Subcutaneous adipose tissue (tissue), 4 donors: ENCODE data around the gene ARHGAP8. TPM values are rescaled to one million over a fixed set of nuclear protein-coding genes. Genes with fewer than 3 reads are reported as not detected.

Experiments used
- total RNA-seq, 4 donors: library from RNA; depleted of rRNA; stranded (reverse); fragments of >200 nt; gene quantifications; one replicate each; pipeline ENCODE4 v1.1.0, GENCODE V29; 2016
- TF ChIP-seq, protein P1 (sequence below): fragments of 450-650 bp; IDR thresholded peaks from one replicate; pipeline ENCODE4 v1.5.1; 2016; ENCODE audit warnings: low read depth, mild to moderate bottlenecking, control low read depth, antibody characterized with exemption, moderate library complexity

Gene ARHGAP8
- total RNA-seq, 4 donors from 2014 or later, result 1.3 to 13.4 (median 2.4) TPM

DNA sequence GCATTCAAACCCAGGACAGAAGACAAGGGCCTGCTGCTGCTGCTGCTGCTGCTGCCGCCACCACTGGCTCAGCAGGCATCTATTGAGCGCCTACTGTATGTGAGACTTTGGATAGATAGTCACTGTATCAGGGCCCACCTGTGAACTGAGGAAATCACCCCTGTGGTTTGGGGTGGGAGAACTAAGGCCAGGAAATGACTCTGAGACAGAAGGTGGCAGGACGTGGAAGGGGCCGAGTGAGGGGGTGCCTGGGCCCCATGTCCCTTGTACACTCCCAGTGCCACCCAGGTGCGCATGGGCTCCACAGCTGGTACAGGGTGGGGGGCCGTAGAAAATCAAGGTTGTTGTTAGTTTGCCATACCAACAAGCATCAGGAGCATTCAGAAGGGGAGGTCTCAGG is 50.6 kb downstream of the ARHGAP8 start:
- TF ChIP-seq, protein P1, sequence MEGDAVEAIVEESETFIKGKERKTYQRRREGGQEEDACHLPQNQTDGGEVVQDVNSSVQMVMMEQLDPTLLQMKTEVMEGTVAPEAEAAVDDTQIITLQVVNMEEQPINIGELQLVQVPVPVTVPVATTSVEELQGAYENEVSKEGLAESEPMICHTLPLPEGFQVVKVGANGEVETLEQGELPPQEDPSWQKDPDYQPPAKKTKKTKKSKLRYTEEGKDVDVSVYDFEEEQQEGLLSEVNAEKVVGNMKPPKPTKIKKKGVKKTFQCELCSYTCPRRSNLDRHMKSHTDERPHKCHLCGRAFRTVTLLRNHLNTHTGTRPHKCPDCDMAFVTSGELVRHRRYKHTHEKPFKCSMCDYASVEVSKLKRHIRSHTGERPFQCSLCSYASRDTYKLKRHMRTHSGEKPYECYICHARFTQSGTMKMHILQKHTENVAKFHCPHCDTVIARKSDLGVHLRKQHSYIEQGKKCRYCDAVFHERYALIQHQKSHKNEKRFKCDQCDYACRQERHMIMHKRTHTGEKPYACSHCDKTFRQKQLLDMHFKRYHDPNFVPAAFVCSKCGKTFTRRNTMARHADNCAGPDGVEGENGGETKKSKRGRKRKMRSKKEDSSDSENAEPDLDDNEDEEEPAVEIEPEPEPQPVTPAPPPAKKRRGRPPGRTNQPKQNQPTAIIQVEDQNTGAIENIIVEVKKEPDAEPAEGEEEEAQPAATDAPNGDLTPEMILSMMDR, result no peak

DNA sequence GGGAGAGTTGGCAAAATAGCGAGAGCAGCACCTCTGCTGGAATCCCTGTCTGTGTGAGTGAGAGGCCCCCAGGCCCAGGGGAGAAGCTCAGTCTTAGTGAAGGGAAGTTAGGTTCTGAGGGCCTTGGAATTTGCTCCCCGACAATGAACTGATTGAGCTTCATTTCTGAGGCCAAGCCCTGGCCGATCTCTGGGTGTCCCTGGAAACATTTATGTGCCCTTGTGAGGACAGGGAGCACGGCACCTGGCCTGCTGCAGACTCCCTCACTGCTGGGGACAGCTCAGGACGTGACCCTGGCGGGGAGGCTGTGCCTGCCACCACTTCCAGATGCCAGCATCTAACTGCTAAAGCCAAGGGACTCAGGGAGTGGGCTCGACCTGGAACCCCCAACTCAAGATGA is 52.0 kb downstream of the ARHGAP8 start:
- TF ChIP-seq, protein P1, result no peak

DNA sequence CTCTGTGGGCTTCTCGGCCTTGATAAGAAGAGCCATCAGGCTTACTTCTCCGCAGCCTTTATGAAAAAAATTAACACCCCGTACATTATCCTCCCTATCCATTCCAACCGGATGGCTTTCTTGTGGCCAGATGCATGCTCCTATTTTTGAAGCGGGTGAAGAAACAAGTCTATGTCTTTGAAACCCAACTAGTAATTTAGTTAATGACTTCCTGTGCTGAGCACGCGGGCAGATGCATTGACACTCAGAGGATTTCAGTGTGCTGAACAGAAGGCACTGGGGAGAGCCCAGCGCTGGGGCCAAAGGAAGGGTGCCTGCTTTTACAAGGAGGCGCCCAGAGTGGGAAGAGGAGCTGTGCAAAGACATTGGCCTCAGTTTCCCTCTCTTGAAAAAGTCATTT is 53.3 kb downstream of the ARHGAP8 start:
- TF ChIP-seq, protein P1, result no peak

DNA sequence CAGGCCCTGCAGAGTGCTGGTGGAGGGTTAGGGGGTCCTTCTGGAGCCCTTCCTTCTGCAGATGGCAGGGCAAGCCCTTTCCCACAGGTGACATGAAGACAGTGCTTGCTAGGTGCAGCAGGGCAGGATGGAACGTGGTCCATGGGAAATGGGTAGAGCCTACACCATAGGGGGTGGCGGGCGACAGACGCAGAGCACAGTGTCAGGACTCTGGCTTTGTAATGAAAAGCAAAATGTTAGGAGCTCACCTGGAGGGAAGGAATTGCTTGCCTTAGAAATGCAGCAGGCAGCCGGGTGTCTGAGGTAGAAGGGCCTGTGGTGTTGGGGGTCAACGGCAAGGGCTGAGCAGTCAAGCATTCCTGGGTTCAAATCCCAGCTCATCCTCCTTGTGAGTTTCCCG is 54.9 kb downstream of the ARHGAP8 start:
- TF ChIP-seq, protein P1, result no peak

DNA sequence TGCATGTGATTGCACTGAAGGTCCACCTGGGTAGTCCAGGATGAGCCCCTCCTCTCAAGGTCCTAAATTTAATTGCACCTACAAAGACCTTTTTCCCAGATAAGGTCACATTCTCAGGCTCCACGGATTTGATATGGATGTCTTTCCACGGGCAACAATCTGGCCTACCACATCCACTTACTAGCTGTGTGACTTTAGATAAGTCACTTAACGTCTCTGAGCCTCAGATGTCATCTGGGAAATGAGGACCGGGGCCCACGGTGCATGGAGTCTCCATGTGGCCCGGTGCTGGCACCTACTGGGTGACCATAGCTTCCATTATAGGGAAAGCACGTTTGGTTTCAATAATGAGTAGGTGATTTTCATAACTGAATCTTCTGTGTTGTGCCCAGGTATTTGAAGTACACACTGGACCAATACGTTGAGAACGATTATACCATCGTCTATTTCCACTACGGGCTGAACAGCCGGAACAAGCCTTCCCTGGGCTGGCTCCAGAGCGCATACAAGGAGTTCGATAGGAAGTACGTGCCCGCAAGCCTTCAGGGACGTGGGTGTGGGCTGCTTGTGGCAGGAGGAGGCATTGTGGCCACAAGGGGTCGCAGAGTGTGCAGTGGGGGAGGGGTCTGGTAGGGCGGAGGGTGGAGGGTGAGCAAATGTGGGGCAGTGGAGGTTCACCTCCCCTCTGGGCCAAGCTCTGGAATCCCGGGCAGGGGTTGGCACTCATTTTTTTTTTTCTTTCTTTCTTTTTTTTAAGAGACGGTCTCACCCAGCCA is 55.7 kb downstream of the ARHGAP8 start:
- TF ChIP-seq, protein P1, result no peak

DNA sequence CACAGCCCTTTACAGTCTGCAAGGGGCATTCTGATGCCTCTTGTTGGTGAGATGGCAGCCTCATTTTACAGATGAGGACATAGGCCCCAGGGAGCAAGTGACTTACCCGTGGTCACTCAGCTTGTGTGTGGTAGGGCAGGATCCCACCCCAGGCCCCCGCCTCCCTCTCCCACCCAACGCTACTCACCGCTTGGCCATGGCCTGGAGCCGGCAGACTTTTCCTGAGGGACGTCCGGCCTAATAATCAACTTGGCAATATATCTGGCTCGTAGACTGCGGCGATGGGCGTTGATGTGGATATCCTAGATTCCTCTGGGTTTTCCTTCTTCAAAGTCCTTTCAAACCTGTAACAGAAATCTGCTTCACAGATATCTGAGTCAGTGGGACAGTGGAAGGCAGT is 57.1 kb downstream of the ARHGAP8 start:
- TF ChIP-seq, protein P1, result no peak

DNA sequence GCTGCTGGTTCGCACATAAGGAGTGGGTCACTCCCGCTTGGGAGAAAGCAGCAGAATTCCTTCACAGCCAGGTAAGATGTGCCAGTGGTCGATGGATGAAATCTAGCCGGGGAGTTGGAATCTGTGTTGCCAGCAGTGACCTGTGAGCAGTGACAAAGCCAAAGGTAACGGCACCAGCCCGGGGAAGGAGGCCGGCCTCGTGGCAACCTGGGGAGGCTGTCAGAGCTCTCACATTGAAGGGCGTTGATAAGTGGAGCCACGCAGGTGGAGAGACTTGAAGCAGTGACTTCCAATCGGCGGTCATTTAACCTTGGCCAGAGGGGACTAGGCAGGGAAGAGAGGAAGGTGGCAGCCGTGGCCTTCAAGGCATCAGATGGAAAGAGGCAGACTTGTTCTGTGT is 58.8 kb downstream of the ARHGAP8 start:
- TF ChIP-seq, protein P1, result no peak
